Activated CD8-positive, alpha-beta T cell treated with anti-CD3 and anti-CD28 coated beads for 36 hours (primary cell): ENCODE measurements around the gene NLGN3. TPM values are rescaled to one million over a fixed set of nuclear protein-coding genes. Genes with fewer than 3 reads are reported as not detected.
A peak's percentile ranks its signal among the peaks of the same experiment; 100 is the strongest.

Experiments used
- ATAC-seq: fragments of 200-7000 bp; cut with Tn5 transposase; one replicate; pipeline ENCODE4 v1.10.0; 2021; ENCODE audit warnings: mild to moderate bottlenecking, moderate library complexity
- CTCF ChIA-PET: fragments of 350-600 bp; sonication (Branson Sonifier 250); formaldehyde crosslinking; loops from one replicate; lab custom pipeline; 2021; ENCODE audit warnings: antibody characterized with exemption; lab: Charles Lee
- POLR2A ChIA-PET: fragments of 350-600 bp; sonication (Branson Sonifier 250); formaldehyde crosslinking; loops from one replicate; lab custom pipeline; 2021; ENCODE audit warnings: antibody characterized with exemption; lab: Charles Lee
- DNase-seq: peaks from one replicate; pipeline ENCODE4 v3.0.0-alpha.2; 2020
- H3K27ac Mint-ChIP-seq: one replicate; pipeline ENCODE4 v1.8.0; 2021; ENCODE audit warnings: mild to moderate bottlenecking, mixed read lengths
- H3K27me3 Mint-ChIP-seq: one replicate; pipeline ENCODE4 v1.8.0; 2021; ENCODE audit warnings: mixed read lengths
- H3K36me3 Mint-ChIP-seq: one replicate; pipeline ENCODE4 v1.8.0; 2021; ENCODE audit warnings: low read depth, mixed read lengths
- H3K4me1 Mint-ChIP-seq: one replicate; pipeline ENCODE4 v1.8.0; 2021; ENCODE audit warnings: low read depth, mixed read lengths
- H3K4me3 Mint-ChIP-seq: one replicate; pipeline ENCODE4 v1.8.0; 2021; ENCODE audit warnings: mild to moderate bottlenecking, moderate library complexity, mixed read lengths
- H3K9me3 Mint-ChIP-seq: one replicate; pipeline ENCODE4 v1.8.0; 2021; ENCODE audit warnings: mixed read lengths
- CTCF ChIP-seq: fragments of 200-600 bp; IDR thresholded peaks from one replicate; pipeline ENCODE4 v1.8.0; 2022; ENCODE audit warnings: antibody characterized with exemption, mild to moderate bottlenecking
- intact Hi-C: fragments of 100-400 bp; cut with micrococcal nuclease; formaldehyde crosslinking; loops from one replicate; pipeline ENCODE4 v1.10.0; 2022
- total RNA-seq, 2 experiments: library from RNA; stranded (reverse); gene quantifications; one replicate each; pipeline ENCODE4 v1.2.3, GENCODE V29; 2021

The NLGN3 gene
- total RNA-seq, 2 experiments from 2014 or later: 0.54 to 0.63 TPM

GRCh38 chrX:71096760-71097032 lies 47.9 kb upstream of the NLGN3 start:
- peak overlapping the region; percentile 85 for H3K4me3 Mint-ChIP-seq
- DNase-seq (no peak), ATAC-seq (no peak)
- intact Hi-C loops: loop anchor here (5.0 kb wide), 1 partner anchor 86 kb away; no protein-coding TSS in a partner anchor
- peaks cover 40% of the 10 kb centered on the region for H3K4me1 Mint-ChIP-seq
- ChIA-PET POLR2A (interaction anchor here (1.0 to 1.1 kb wide), 2 partner anchors 9 to 33 kb away, joined by 3 to 5 read pairs; no protein-coding TSS in a partner anchor), CTCF (interaction anchor here (1.2 to 2.8 kb wide), 3 partner anchors 15 to 84 kb away, joined by 3 to 7 read pairs (median 5); partner anchors contain the start of gene IL2RG)
- H3K27ac Mint-ChIP-seq: no peak overlapping the region
- no peaks in the 10 kb centered on the region for H3K27me3 Mint-ChIP-seq
- H3K36me3 Mint-ChIP-seq: no peaks in the 10 kb centered on the region
- no peak for TF ChIP-seq CTCF
- no peaks in the 10 kb centered on the region for H3K9me3 Mint-ChIP-seq

- intact Hi-C loops: loop anchor here (5.0 kb wide), 1 partner anchor 84 kb away; no protein-coding TSS in a partner anchor
- peak overlapping the region; percentile 52 for H3K27ac Mint-ChIP-seq
- CTCF ChIA-PET: interaction anchor here (0.9 to 2.8 kb wide), 5 partner anchors 15 to 82 kb away, joined by 4 to 9 read pairs (median 5); partner anchors contain the start of gene MED12
- no peaks in the 10 kb centered on the region for H3K9me3 Mint-ChIP-seq
- DNase-seq (peak; percentile 83), ATAC-seq (peak; percentile 32)
- POLR2A ChIA-PET: interaction anchor here (1.0 to 1.3 kb wide), 2 partner anchors 31 to 83 kb away, joined by 3 read pairs; no protein-coding TSS in a partner anchor
- peak overlapping the region; percentile 17 for H3K4me3 Mint-ChIP-seq
- no peaks in the 10 kb centered on the region for H3K27me3 Mint-ChIP-seq
- H3K36me3 Mint-ChIP-seq: no peaks in the 10 kb centered on the region
- peak; percentile 35 for TF ChIP-seq CTCF
- H3K4me1 Mint-ChIP-seq: peaks cover 54% of the 10 kb centered on the region
These were observed 46.3 kb upstream of the NLGN3 start for GRCh38 chrX:71098302-71098701.

DNA sequence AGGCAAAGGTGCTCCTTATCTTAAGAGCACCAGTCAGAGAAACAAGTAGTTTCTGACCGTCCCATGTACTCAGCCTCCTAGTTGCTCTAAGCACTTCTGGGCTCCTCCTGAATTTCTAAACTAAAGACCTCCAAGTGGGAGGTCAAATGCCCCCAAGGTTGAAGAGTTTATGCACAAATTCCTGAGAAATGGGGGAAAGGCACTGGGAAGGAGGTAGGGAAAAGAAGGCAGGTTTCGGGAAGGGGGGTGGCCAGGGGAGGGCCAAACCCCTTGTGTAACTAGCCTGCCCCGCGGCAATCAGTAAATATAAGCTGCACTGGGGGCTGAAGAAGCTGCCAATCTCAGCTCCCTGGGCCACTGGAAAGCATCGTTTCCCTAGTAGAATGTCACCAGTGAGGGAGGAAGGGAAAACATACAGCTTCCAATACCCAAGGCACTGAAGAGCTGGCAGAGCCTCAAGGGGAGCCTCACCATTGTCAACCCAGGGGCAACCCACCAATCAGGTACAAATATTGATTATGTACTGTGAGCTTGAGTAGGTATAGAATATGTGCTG lies 45.6 kb upstream of the NLGN3 start:
- ATAC-seq: no peak
- DNase-seq: no peak
- H3K36me3 Mint-ChIP-seq: peaks cover 3% of the 10 kb centered on the region
- CTCF ChIA-PET: interaction anchor here (0.8 to 4.8 kb wide), 9 partner anchors 10 to 83 kb away, joined by 3 to 62 read pairs (median 6); partner anchors contain the start of gene MED12
- no peak overlapping the region for H3K27ac Mint-ChIP-seq
- H3K4me1 Mint-ChIP-seq: peaks cover 59% of the 10 kb centered on the region
- H3K9me3 Mint-ChIP-seq: no peaks in the 10 kb centered on the region
- no peak overlapping the region for H3K4me3 Mint-ChIP-seq
- intact Hi-C loops: loop anchor here (5.0 kb wide), 1 partner anchor 83 kb away; no protein-coding TSS in a partner anchor
- POLR2A ChIA-PET: interaction anchor here (1.0 to 5.0 kb wide), 5 partner anchors 9 to 31 kb away, joined by 3 to 43 read pairs (median 5); partner anchors contain the start of genes IL2RG and MED12
- no peaks in the 10 kb centered on the region for H3K27me3 Mint-ChIP-seq
- no peak for TF ChIP-seq CTCF

GRCh38 chrX:71099736-71100135 lies 44.9 kb upstream of the NLGN3 start:
- H3K27me3 Mint-ChIP-seq: no peaks in the 10 kb centered on the region
- peak overlapping the region; percentile 21 for H3K27ac Mint-ChIP-seq
- intact Hi-C loops: loop anchor here (5.0 to 10.0 kb wide), 3 partner anchors 83 to 435 kb away; partner anchors contain the start of genes OGT and ZMYM3
- H3K36me3 Mint-ChIP-seq: peaks cover 10% of the 10 kb centered on the region
- POLR2A ChIA-PET: interaction anchor here (1.0 to 5.0 kb wide), 4 partner anchors 9 to 22 kb away, joined by 3 to 43 read pairs (median 6); partner anchors contain the start of genes IL2RG and MED12
- DNase-seq (no peak), ATAC-seq (no peak)
- CTCF ChIA-PET: interaction anchor here (0.8 to 4.8 kb wide), 9 partner anchors 11 to 83 kb away, joined by 3 to 62 read pairs (median 6); partner anchors contain the start of gene MED12
- no peaks in the 10 kb centered on the region for H3K9me3 Mint-ChIP-seq
- no peak for TF ChIP-seq CTCF
- H3K4me1 Mint-ChIP-seq: peaks cover 63% of the 10 kb centered on the region
- no peak overlapping the region for H3K4me3 Mint-ChIP-seq
